HT1080 (cell line): ENCODE measurements around the gene RUNX3. TPM values are rescaled to one million over a fixed set of nuclear protein-coding genes. Genes with fewer than 3 reads are reported as not detected.
A peak's percentile ranks its signal among the peaks of the same experiment; 100 is the strongest.

Source experiments
- DNase-seq: peaks from one replicate; pipeline ENCODE4 v3.0.0-alpha.2; 2015; ENCODE audit warnings: low read depth
- total RNA-seq: library from RNA; depleted of rRNA; stranded (reverse); fragments of >200 nt; shearing (Covaris generic); gene quantifications from 2 replicates; pipeline ENCODE4 v1.2.3, GENCODE V29; 2014

RUNX3 gene
- total RNA-seq, 1 experiment from 2014 or later, result 5.5 TPM

DNA sequence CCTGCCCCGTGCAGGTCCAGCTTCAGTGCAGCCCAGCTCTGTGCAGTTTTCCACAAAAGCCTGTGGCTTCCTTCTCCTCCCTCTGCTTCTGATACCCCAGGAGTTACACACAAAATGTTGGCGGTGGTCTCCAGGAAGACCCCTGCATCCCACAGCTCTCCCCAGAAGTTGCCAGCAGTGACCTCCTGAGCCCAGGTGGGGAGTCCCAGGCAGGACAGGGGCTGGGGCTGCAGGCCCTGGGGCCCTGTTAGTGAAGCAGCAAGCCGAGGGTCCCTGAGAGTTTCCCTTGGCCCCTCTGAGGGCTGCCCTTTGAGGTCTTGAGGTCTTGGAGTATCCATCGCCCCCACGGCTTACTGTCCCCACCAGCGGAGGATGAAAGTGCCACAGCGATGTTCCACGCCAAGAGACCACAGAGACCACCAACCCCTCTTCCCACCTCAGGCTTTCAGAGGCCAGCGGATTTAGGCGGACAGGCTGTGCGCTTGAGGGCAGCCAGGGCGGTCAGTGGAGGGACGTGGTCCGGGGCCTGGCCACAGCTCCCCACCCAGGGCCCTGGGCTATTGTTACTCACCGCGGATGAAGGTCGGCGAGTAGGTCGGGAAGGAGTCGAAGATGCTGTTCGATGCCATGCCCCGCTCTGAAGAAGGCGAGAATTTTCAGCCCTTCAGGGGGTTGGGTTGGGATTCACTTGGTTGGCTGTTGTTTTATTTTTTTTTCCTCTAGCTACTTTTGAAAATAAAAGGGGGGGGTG, 34.0 kb upstream of the RUNX3 start:
- DNase-seq, result no peak

GRCh38 chr1:24963099-24963872, 33.2 kb upstream of the RUNX3 start:
- DNase-seq, result no peak

DNA sequence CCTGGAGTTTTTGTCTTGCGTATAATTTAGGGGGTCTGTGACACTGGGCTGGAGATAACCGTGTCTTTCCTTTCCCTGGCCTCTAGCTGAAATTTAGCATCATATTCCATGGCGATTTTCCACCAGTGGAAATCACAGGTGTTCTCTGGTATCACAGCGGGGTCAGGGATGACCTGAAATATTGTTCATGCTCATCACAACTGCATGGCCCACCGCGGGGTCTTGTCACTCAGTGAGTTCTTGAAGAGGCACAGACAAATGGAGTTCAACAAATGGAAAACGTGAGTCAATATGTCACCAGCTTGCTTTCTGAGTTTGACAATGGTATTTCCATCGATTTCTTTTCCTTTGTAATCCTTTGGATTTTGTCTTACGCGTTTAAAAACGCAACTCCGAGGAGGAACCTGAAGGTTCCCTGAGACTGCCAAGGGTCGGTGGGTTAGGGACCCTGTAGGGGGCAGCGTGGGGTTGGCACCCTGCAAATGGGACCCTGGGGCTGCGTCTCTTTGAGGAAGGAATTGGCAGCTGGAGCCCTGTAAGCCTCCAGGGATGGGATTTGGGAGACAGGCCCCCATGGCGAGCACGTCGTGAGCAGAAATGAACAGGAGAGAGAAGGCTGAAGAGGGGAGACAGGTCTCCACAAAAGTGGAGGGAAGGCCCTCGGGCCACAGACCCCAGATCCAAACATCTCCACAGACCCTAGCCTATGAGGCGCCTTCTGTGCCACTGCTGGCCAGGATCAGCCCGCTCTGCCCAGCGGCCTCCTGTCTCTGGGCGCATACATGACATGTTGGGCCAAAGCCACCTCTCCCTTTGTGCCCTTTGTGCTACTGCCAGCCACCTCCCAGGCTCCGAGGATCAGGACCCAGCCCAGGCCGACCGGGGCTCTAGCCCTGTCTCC, 32.1 kb upstream of the RUNX3 start:
- DNase-seq, result no peak

DNA sequence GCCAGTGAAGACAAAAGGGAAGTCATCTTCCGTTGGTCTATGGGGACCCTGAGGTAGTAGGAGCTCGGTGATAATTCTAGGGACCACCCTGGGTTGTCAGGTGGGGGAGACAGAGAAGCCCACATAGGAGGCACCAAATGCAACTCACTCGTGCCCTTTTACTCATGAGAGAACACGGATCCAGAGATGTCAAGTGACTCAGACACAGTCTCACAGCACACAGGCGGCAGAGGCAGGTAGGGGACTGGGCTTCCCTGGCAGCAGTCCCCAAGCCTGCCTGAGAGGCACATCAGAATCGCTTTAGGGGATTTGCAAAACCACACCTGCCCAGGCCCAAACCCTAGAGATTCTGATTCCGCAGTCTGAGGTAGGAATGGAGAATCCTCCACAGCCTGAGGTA, 31.3 kb upstream of the RUNX3 start:
- DNase-seq, result no peak

DNA sequence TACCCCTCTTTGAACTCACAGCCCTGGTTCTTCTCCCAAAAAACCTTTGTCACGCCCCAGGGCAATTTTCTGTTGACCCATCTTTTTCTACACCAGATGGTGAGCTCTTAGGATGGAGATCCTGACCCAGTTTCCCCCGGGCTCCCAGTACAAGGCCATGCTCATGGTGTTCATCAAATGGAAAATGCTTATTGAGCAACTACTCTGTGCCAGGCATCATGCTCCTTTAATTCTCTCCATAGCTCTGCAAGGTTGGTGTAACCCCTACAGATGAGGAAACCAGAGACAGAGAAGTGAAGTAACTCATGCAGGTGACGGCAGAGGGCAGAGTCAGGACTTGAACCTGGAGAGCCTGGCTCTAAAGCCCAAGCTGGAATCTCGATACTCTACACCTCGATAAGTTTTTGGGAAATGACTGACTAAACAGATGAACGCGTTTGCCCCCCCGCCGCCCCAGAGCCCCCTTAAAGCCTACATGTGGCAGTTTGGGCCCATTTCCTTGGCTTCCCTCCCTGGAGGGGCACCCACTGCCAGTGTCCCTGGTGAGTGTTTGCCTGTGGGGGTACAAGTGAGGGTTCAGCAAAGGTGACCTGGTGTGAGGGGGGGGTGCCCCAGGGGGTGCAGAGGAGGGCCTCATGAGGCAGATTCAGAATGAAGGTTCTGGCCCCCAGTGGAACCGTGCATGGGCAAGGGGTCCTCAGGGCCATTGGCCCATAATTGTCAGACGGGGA, 30.2 kb upstream of the RUNX3 start:
- DNase-seq, result no peak

GRCh38 chr1:24959623-24959975, 29.5 kb upstream of the RUNX3 start:
- no peak for DNase-seq

GRCh38 chr1:24958766-24959622, 28.9 kb upstream of the RUNX3 start:
- no peak for DNase-seq

- DNase-seq, result no peak
Measured at GRCh38 chr1:24957808-24958752, 28.0 kb upstream of the RUNX3 start.

DNA sequence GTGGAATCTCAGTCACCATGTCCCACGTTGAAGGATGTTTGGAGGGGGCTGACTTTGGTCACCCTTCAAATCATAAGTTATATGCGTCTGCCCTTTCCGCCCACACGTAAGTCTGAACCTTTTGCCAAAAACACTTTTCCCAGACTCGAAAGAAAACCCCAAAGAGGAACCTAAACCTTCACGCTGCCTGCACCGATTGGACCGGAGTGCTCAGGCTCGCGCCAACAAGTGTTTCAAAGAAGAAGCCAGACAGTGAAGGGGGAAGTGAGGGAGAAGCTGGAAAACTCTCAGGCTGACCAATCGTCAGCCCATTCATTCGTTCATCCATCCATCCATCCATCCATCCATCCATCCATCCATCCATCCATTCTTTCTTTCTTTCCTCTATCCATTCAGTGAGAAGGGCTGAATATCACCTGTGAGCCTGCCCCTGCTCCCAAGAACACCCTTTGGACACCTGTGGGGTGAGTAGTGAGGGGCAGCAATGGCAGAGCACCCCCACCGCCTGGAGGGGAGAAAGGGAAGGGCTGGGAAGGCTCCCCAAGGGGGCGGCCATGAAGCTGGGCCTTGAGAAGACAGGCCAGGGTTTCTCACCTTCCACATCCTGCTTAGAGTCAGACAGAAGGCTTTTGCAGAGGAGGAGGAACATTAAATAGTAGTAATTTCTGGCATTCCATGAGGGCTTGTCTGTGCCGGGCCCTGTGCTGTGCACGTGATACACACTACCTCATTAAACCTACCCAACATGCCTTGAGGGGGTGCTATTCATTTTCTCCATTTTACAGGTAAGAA, 27.1 kb upstream of the RUNX3 start:
- no peak for DNase-seq

GRCh38 chr1:24955779-24956365, 25.8 kb upstream of the RUNX3 start:
- DNase-seq, result no peak

- DNase-seq, result peak; percentile 98
Measured at GRCh38 chr1:24955161-24955560, 25.1 kb upstream of the RUNX3 start.

DNA sequence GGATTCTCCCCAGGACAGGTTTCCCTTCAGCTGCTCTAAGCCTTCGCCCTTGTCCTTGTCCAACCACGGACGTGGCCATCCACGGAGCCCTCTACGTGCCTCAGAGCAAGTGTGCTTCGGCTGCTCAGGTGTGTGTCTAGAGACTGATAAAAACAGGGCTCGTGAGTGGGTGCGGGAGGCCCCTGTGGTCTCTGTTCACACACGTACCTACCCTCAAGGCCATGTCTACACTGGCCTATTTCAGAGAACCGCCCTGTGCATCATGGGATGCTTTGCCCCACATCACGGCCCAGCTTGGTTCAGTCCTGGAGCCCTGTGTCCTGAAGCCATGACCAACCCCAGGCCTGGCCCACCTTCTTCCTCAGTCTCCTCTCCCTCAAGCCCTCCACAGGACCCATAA, 24.6 kb upstream of the RUNX3 start:
- DNase-seq, result no peak

- no peak for DNase-seq
Measured at GRCh38 chr1:24954022-24954421, 23.9 kb upstream of the RUNX3 start.

GRCh38 chr1:24952413-24952841, 22.4 kb upstream of the RUNX3 start:
- peak; percentile 70 for DNase-seq

DNA sequence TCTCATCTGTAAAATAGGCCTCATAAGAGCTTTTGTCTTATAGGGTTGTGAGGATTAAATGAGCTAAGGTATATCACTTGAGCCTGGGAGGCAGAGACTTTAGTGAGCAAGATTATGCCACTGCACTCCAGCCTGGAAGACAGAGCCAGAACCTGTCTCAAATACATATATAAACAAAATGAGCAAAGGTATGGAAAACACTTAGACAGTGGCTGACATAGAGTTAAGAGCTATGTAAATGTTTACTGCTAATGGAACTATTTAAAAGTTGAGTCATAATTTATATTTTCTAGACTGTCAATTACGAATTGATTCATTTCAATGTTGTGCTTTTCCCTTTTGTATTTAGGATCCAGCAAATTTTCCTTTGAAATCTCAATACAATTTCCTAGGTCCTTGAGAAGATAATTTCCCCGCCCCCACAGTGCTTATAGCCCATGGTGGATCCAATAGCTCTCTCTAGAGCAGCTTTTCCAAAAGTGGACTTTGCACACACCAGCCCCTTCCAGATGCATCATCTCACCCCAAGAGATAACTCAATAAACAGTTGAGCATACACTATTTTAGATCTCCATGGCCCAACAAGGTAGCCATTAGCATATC, 21.8 kb upstream of the RUNX3 start:
- DNase-seq, result no peak

- DNase-seq, result no peak
Measured at GRCh38 chr1:24951337-24951736, 21.3 kb upstream of the RUNX3 start.

DNA sequence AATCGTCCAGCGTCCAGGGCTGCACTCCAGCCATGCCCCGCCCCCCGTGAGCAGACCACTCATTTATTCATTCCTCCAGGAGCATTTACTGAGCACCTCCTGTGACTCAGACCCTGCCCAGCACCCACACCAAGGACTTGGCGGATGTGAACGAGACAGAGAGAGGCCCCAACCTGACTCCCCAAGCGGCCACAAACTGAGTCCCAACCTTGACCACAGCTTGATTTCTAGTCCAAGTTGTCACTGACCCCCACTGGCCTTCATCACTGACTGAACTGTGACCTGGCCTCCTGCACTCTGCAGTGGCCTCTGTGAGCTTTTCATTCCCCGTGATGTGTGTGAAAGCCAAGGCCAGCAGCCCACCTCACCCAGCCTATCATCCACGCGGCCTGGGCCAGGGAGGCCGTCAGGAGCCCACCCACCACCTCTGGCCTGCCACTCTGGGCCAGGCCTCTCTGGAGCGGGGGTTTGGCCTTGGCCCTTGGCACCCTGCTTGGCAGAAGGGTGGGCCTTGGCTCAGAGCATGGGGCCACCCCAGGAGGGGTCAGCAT, 19.3 kb upstream of the RUNX3 start:
- peak; percentile 91 for DNase-seq
